ENCODE results near the gene RPN1.

DNA sequence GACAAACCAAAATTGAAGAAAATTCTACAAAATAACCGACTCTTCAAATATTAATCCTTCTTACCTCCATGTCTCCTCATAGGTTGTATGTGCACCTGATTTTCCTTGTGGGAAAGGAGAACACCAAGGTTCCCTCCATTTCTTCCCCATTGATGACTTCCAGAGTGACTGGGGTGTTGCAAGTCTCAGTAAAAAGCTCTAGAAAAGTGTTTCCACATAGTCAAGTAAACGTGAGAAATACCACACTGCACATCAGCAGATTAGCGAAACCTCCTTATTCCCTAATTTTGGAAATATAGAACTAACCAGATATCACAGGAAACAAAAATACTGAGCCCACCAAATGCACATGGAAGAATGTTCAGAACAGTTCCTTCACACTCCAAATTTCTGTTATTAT is 4.9 kb upstream of the RPN1 start:
- TF ChIP-seq, protein P1, sequence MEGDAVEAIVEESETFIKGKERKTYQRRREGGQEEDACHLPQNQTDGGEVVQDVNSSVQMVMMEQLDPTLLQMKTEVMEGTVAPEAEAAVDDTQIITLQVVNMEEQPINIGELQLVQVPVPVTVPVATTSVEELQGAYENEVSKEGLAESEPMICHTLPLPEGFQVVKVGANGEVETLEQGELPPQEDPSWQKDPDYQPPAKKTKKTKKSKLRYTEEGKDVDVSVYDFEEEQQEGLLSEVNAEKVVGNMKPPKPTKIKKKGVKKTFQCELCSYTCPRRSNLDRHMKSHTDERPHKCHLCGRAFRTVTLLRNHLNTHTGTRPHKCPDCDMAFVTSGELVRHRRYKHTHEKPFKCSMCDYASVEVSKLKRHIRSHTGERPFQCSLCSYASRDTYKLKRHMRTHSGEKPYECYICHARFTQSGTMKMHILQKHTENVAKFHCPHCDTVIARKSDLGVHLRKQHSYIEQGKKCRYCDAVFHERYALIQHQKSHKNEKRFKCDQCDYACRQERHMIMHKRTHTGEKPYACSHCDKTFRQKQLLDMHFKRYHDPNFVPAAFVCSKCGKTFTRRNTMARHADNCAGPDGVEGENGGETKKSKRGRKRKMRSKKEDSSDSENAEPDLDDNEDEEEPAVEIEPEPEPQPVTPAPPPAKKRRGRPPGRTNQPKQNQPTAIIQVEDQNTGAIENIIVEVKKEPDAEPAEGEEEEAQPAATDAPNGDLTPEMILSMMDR (IDR thresholded peaks at IDR 0.05), result no peak
- TF ChIP-seq POLR2A (IDR thresholded peaks at IDR 0.05), result no peak
